Endothelial cell of umbilical vein (primary cell): ENCODE measurements around the gene TDRD7. TPM values are rescaled to one million over a fixed set of nuclear protein-coding genes. Genes with fewer than 3 reads are reported as not detected.

Experiments
- BruUV-seq: library from RNA; stranded (reverse); fragments of 400-500 nt; replicated peaks from 2 replicates; lab custom pipeline; 2021; lab: Mats Ljungman, UMichigan
- CTCF ChIA-PET: fragments of 300-600, 350-600 bp; sonication (Branson Sonifier 250); formaldehyde crosslinking; loops from one replicate; lab custom pipeline; 2021; ENCODE audit warnings: antibody characterized with exemption, inconsistent platforms; lab: Charles Lee
- POLR2A ChIA-PET: fragments of 300-600, 350-600 bp; sonication (Branson Sonifier 250); formaldehyde crosslinking; loops from one replicate; lab custom pipeline; 2021; ENCODE audit warnings: antibody characterized with exemption, inconsistent platforms; lab: Charles Lee
- DNase-seq: peaks from one replicate; pipeline ENCODE4 v3.0.0-alpha.2; 2011; ENCODE audit warnings: low read depth, low spot score
- FAIRE-seq: peaks from 2 replicates; lab custom pipeline; 2011; peaks lifted over from hg19 to GRCh38; lab: Jason Lieb, UNC
- H2AFZ ChIP-seq: 2 replicates; pipeline ENCODE4 v1.6.0; 2012; ENCODE audit warnings: low read depth, low read length, control low read depth, inconsistent platforms
- H3K27ac ChIP-seq: 2 replicates; pipeline ENCODE4 v1.5.1; 2011; ENCODE audit warnings: low read depth, mild to moderate bottlenecking, control low read depth, low read length, moderate library complexity; ENCODE audit not compliant: insufficient read depth
- H3K27me3 ChIP-seq, 2 experiments: 2 replicates each; pipeline versions ENCODE4 v1.6.0 to v1.6.1; 2011; ENCODE audit warnings: low read length in 2 of 2, mixed read lengths in 1 of 2; ENCODE audit not compliant: control insufficient read depth in 2 of 2, insufficient read depth in 2 of 2
- H3K36me3 ChIP-seq, 2 experiments: 2 replicates in 1 of 2; 3 replicates in 1 of 2; pipeline ENCODE4 v1.5.1; 2011; ENCODE audit warnings: low read length in 2 of 2, mild to moderate bottlenecking in 1 of 2, moderate library complexity in 1 of 2; ENCODE audit not compliant: control insufficient read depth in 2 of 2, insufficient read depth in 2 of 2; ENCODE audit errors: extremely low read depth in 1 of 2
- H3K4me1 ChIP-seq: 3 replicates; pipeline ENCODE4 v1.5.1; 2011; ENCODE audit warnings: mild to moderate bottlenecking, low read length; ENCODE audit not compliant: control insufficient read depth, insufficient read depth; ENCODE audit errors: extremely low read depth
- H3K4me2 ChIP-seq: 2 replicates; pipeline ENCODE4 v1.6.1; 2011; ENCODE audit warnings: low read length, control low read depth, mixed read lengths; ENCODE audit not compliant: insufficient read depth
- H3K4me3 ChIP-seq, 3 experiments: fragments of 200-600 bp in 1 of 3; sonication (generic), shearing (Covaris generic) in 1 of 3; replicated peaks in 1 of 3; 2 replicates each; pipeline ENCODE4 v1.5.1; 2011 to 2016; ENCODE audit warnings: control low read depth in 3 of 3, low read length in 3 of 3, mild to moderate bottlenecking in 2 of 3, inconsistent platforms in 1 of 3, low read depth in 1 of 3, moderate library complexity in 1 of 3; ENCODE audit not compliant: insufficient read depth in 1 of 3
- H3K79me2 ChIP-seq: 2 replicates; pipeline ENCODE4 v1.6.0; 2012; ENCODE audit warnings: low read length, inconsistent platforms; ENCODE audit not compliant: control insufficient read depth, insufficient read depth
- H3K9ac ChIP-seq: replicated peaks from 2 replicates; pipeline ENCODE3; 2011; ENCODE audit warnings: low read length, control low read depth; ENCODE audit not compliant: insufficient read depth; ENCODE audit errors: extremely low read depth
- H3K9me1 ChIP-seq: replicated peaks from 3 replicates; pipeline ENCODE4 v1.6.0; 2011; ENCODE audit warnings: mild to moderate bottlenecking, low read length; ENCODE audit not compliant: control insufficient read depth, insufficient read depth; ENCODE audit errors: extremely low read depth
- H3K9me3 ChIP-seq: replicated peaks from 2 replicates; pipeline ENCODE4 v1.5.1; 2012; ENCODE audit warnings: low read length, inconsistent platforms; ENCODE audit not compliant: control insufficient read depth, insufficient read depth
- H4K20me1 ChIP-seq: replicated peaks from 2 replicates; pipeline ENCODE3; 2011; ENCODE audit warnings: mild to moderate bottlenecking, low read length; ENCODE audit not compliant: control insufficient read depth, insufficient read depth; ENCODE audit errors: extremely low read depth
- CTCF ChIP-seq, 2 donors: IDR thresholded peaks; 1 replicate in 1 of 2; 2 replicates in 1 of 2; pipeline ENCODE4 v1.5.1; 2011; ENCODE audit warnings: low read length in 2 of 2, mild to moderate bottlenecking in 2 of 2, moderate library complexity in 2 of 2, control low read depth in 1 of 2, inconsistent platforms in 1 of 2, low read depth in 1 of 2; ENCODE audit not compliant: insufficient read depth in 1 of 2; ENCODE audit errors: extremely low read depth in 1 of 2
- FOS ChIP-seq: IDR thresholded peaks from 2 replicates; pipeline ENCODE4 v1.6.1; 2011; ENCODE audit warnings: mild to moderate bottlenecking, low read length, moderate library complexity, borderline replicate concordance; ENCODE audit not compliant: insufficient read depth
- GATA2 ChIP-seq: IDR thresholded peaks from 2 replicates; pipeline ENCODE4 v1.7.0; 2011; ENCODE audit warnings: low read depth, mild to moderate bottlenecking, moderate library complexity, mixed read lengths, low read length; ENCODE audit not compliant: insufficient read length, insufficient read depth
- MYC ChIP-seq: IDR thresholded peaks from one replicate; pipeline ENCODE4 v1.6.1; 2011; ENCODE audit warnings: mild to moderate bottlenecking, low read depth, low read length
- POLR2A ChIP-seq: IDR thresholded peaks from 2 replicates; pipeline ENCODE4 v1.6.1; 2012; ENCODE audit warnings: low read depth, mild to moderate bottlenecking, control low read depth, low read length
- POLR2AphosphoS5 ChIP-seq: IDR thresholded peaks from 2 replicates; pipeline ENCODE4 v1.6.1; 2012; ENCODE audit warnings: low read depth, mild to moderate bottlenecking, control low read depth, low read length, moderate library complexity; ENCODE audit not compliant: insufficient read depth
- dilution Hi-C: fragments of 300-500 bp; cut with MboI; formaldehyde crosslinking; loops from one replicate; pipeline ENCODE4 v1.15.0; 2019; ENCODE audit warnings: low sequenced_read_pairs; ENCODE audit not compliant: extremely low pct_ligation_motif_present
- intact Hi-C: fragments of 100-400 bp; cut with micrococcal nuclease; formaldehyde crosslinking; loops from one replicate; pipeline ENCODE4 v1.10.0; 2022
- polyA plus RNA-seq, 4 experiments: library from polyadenylated mRNA; depleted of rRNA in 3 of 4; stranded (reverse) in 3 of 4; unstranded in 1 of 4; fragments of >200 nt; gene quantifications; 2 replicates each; pipeline versions ENCODE4 v1.2.1 to v1.2.3, GENCODE V29; 2011 to 2012; ENCODE audit warnings: missing spikeins in 1 of 4
- total RNA-seq: library from RNA; stranded (reverse); gene quantifications from 2 replicates; pipeline ENCODE4 v1.2.3, GENCODE V29; 2021

TDRD7 gene
- total and polyA plus RNA-seq, 2 donors (not counting 3 experiments of a cell fraction or from before 2014, with no cell fraction given): 4.9 to 11.5 TPM

GRCh38 chr9:97437051-97437600 is 25.2 kb downstream of the TDRD7 start:
- no peaks in the 10 kb centered on the region for H4K20me1 ChIP-seq
- H3K4me3 ChIP-seq: no peak overlapping the region
- H3K36me3 ChIP-seq: peaks cover 0 to 2% of the 10 kb centered on the region in 2 experiments
- H3K9me1 ChIP-seq: no peaks in the 10 kb centered on the region
- ChIA-PET CTCF (interaction anchor here (1.0 kb wide), 2 partner anchors 24 to 162 kb away, joined by 3 read pairs; no protein-coding TSS in a partner anchor), POLR2A (no interaction called here)
- dilution Hi-C loops (no loop called here), intact Hi-C loops (no loop called here)
- no peaks in the 10 kb centered on the region for H3K27me3 ChIP-seq
- H2AFZ ChIP-seq: no peak overlapping the region
- H3K4me2 ChIP-seq: no peak overlapping the region
- no TSS peak for BruUV-seq
- no peak for DNase-seq
- H3K79me2 ChIP-seq: no peaks in the 10 kb centered on the region
- TF ChIP-seq POLR2A (no peak), FOS (no peak), CTCF (IDR thresholded peaks at IDR 0.05; ENCODE audit: extremely low read depth in 1 of 2, insufficient read depth in 1 of 2, low read depth in 1 of 2, low read length in 2 of 2) (no peak), GATA2 (no peak), POLR2AphosphoS5 (no peak)
- H3K9ac ChIP-seq: no peak overlapping the region
- no peaks in the 10 kb centered on the region for H3K4me1 ChIP-seq
- H3K9me3 ChIP-seq: no peaks in the 10 kb centered on the region
- H3K27ac ChIP-seq: no peak overlapping the region
- FAIRE-seq: no peak

- TF ChIP-seq FOS (no peak), MYC (no peak)
- Histone ChIP-seq H3K27me3 (no peaks in the 10 kb centered on the region), H4K20me1 (no peaks in the 10 kb centered on the region), H2AFZ (no peak overlapping the region), H3K9ac (no peak overlapping the region), H3K27ac (no peak overlapping the region), H3K4me1 (no peaks in the 10 kb centered on the region), H3K9me1 (no peaks in the 10 kb centered on the region), H3K4me3 (no peak overlapping the region), H3K9me3 (no peaks in the 10 kb centered on the region), H3K36me3 (no peaks in the 10 kb centered on the region), H3K4me2 (no peak overlapping the region), H3K79me2 (no peaks in the 10 kb centered on the region)
- FAIRE-seq (no peak), DNase-seq (no peak)
- CTCF ChIA-PET: interaction anchor here (1.0 kb wide), 1 partner anchor 161 kb away, joined by 3 read pairs; no protein-coding TSS in a partner anchor
- intact Hi-C loops: no loop called here
- BruUV-seq: no TSS peak
- dilution Hi-C loops: no loop called here
- POLR2A ChIA-PET: no interaction called here
These were observed 26.4 kb downstream of the TDRD7 start for GRCh38 chr9:97438257-97438656.
